ENCODE results near the gene HMCN2.
"Not testable (repeated sequence)": the region's sequence is repeated elsewhere in the genome, so short reads cannot be mapped to it uniquely, and the experiment has no call there.

Gene HMCN2

DNA sequence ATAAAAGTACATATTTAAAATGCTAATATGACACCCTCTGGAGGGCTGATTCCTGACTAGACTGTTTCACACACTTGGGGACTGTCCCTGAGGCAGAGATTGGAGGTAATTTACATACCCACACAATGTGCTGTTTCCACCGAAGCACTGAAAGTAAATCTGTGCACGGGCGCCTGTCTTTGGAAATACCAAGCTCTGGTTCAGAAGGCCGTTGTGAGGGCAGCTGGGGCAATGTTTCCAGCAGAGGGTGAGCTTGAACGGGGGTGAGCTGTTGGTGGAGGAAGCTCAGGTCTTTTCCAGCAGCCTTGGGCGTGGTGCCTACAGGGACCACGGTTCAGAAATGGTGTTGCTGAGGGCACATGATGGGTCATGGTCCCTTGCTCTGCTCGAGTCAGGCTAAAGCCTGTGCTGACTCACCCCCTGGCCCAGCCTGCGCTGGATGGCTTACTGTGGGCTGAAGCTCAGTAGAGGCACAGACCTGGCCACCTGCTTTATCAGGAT lies 25.8 kb upstream of the HMCN2 start:
- DNase-seq = no peak

DNA sequence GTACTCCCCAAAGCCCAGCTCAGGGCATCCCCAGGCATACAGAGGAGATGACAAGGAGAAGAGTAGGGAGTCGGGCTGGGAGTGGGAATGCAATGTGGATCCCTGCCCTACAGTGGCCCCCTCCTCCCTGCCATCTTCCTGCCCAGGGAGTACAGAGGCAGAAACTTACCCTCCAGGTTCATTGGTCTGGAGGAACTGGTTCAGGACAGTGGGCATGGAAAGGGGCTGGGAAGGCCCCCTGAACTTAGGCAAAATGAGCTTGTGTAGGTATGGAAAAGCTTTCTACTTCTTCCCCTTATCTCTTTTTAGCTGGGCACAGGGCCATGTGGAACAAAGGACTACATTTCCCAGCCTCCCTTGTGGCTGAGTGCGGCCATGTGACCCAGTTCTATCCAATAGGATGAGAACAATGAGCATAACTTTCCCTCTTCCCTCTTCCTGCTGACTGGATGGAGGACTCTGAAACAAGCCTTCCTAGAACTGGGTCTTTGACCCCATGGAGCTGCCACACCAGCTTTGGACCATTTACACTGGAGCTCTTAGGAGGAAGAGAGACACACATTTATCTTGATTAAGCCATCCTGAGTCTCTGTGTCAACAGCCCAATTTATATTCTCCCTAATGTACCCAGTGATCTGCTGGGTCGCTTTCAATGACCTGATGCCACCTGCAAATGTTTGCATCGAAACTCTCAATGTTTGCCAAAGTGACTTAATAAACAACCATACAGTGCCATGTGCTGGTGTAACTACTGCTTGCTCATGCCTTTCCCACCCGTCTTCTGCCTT lies 25.0 kb upstream of the HMCN2 start:
- DNase-seq = peak; percentile 93

DNA sequence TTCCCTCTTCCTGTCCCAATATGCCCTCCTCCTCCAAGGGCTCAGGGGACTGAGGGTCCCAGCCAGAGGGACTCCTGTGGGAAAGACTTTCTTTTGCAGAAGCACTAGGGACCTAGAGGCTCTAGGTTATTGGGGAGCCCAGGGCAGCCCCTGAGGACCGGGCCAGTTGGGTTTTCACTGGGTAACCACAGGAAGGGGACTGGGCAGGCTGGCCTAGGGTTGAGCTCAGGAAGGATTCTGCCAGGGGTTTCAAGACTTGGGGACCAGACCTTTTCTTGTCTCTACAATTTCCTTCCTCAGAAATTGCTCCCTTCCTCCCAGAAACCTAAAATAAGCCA lies 24.4 kb upstream of the HMCN2 start:
- DNase-seq = no peak

DNA sequence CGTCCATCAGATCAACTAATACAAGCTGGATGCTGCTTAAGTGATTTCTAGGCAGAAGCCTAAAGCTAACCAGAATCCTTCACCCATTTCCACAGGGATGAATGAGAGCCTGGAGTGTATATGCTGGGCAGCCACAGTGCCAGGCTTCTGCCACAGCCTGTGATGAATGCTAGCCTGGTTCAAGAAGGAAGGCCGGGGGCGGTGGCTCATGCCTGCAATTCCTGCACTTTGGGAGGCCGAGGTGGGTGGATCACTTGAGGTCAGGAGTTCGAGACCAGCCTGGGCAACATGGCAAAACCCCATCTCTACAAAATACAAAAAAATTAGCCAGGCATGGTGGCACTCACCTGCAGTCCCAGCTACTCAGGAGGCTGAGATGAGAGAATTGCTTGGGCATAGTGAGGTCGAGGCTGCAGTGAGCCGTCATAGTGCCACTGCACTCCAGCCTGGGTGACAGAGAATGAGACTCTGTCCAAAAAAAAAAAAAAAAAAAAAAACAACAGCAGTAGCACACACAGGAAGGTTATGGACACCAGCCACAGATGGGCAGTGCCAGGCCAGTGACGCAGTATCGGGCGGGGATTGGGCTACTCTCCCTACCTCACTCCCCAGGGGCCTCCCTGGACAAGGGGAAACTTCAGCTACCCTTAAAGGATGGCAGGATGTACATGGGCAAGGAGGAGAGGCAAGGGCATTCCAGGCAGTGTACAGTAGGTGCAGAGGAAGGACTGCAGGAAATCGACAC lies 23.1 kb upstream of the HMCN2 start:
- DNase-seq = peak; percentile 82

DNA sequence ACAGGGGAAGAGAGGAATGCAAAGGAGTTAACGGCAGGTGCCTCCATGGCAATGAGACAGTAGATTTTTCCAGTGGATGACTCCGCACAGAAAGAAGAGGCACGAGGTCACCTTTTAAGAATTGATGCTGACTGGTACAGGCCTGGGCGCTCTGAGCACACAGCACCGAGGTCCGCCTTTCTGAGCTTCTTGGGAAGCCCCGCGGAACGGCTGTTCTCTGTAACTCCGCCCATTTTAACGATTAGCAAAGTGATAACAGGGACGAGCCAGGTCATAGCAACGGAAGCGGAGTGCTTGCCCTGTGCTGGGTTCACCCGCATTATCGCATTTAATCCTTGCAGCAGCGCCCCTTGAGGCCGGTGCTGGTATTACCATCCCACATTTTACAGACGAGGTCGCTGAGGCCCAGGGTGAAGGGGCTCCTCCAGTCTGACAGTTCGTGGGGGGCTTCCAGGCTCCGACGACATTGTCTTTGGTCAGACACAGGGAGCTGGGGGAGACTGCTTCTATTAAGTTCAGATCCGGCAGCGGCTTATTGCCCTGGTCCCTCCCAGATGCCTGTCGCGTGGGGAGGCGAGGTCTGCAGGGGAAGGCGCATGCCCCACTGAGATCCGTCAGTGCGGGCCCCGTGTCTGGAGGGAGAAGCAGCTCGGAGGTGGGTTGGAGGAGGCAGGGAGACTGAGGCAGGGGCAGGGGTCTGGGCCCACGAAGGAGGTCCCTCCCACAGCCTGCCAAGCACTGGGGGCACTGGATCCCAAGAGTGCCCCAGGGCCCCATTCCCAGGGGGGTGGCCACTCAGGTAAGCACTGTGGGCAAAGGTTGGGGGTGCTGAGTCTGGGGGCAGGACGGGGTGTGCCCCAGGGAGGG lies 22.3 kb upstream of the HMCN2 start:
- peak; percentile 95 for DNase-seq

DNA sequence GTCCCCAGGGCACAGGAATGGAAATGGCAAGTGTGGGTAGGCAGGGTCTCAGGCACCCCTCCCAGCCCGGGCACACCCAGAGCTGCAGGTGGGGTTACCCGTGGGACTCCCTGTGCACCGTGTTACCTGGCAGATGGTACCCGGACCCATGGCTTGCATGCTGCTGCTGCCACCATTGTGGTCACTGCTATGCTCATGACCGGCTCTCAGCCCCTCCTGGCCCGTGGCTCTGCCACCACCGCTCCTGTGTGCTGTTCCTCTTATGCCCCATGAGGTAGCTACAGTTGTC lies 21.7 kb upstream of the HMCN2 start:
- no peak for DNase-seq

DNA sequence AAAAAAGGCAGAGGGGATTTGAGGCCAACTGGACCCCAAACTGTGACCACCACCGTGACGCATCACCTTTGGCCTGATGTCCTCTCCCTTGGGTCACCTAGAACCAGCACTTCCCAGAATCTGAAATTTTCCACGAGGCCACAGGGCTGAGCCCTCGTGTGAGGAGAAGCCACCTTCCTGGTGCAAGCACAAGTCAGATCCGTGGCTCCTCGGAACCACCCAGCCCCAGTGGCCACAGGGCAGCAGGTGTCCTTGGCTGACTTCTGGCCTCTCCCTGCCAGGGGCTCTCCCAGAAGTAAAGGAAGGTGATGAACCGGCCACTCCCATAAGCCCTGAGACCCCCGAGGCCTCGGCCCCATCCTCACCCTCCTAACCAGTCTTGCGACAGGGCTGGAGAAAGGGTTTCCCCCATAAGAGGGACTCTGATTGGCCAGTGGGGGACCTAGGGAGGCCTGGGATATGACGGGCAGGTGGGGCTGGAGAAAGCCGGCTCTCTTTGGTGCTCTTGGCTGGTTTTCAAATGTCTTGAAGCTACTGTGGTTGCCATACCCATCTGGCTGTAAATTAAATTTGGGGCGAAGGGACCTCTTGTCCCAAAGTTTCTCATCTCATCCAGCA lies 20.9 kb upstream of the HMCN2 start:
- DNase-seq = no peak

DNA sequence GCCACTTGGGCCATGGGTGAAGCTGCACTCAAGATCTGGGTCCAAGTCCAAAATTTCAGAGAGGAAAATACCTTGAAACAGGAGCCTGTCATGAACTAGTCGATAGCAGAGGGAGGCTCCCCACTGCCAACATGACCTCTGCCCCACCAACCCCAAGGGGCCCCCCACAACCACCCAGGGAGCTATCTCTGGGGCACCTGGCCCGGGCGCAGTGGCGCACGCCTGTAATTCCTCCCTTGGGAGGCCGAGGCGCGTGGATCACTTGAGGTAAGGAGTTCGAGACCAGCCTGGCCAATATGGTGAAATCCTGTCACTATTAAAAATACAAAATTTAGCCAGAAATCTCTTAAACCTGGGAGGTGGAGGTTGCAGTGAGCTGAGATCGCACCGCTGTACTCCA lies 20.1 kb upstream of the HMCN2 start:
- no peak for DNase-seq

DNA sequence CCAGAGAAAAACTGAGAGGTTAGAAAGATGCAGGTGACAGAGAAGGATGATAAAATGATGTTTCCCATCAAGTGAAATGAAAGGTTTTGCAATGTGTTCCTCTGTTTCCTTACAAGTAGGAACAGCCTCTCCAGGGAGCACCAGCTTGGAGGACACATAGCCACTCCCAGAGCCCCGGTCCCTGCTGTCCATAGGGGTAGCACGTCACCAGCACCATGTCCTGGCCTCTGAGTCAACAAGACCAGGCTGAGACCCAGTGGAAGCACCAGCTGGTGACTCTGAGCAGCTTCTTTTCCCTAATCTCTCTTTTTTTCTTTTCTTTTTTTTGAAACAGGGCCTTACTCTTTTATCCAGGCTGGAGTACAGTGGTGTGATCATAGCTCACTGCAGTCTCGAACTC lies 19.4 kb upstream of the HMCN2 start:
- DNase-seq = no peak

DNA sequence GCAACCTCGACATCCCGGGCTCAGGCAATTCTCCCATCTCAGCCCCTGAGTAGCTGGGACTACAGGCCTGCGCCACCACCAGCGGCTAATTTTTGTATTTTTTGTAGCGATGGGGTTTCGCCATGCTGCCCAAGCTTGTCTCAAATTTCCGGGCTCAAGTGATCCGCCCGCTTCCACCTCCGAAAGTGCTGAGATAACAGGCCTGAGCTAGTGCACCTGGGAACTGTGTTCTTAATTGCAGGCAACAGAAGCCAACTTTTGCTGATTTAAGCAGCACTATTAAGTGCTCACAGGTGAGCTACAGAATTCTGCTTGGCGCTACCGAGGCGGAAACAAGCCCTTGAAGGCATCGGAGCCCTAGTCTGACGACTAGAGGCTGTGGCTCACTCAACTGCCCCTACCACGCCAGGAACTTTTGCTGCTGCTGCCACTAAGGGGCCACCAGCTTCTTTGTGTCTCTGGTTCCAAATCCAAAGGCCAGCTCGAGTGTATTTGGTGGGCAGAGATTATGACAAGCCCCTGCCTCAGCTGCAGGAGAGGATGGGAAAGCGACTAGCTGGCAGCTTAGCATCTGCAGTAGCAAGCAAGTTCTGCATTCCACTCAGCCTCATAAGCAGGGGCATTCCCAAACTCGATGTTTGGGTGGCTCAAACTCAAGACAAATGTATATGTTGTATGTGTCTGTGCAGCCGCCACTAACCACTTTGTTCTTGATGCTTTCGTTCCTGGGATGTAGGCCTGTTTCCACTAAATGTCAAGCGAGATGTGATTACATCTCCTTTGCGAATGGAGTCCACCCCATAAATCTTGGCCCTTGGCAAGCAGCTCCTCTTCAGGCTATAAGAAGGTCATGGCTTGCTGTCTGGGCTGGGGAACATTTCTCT lies 10.6 kb upstream of the HMCN2 start:
- no peak for DNase-seq

DNA sequence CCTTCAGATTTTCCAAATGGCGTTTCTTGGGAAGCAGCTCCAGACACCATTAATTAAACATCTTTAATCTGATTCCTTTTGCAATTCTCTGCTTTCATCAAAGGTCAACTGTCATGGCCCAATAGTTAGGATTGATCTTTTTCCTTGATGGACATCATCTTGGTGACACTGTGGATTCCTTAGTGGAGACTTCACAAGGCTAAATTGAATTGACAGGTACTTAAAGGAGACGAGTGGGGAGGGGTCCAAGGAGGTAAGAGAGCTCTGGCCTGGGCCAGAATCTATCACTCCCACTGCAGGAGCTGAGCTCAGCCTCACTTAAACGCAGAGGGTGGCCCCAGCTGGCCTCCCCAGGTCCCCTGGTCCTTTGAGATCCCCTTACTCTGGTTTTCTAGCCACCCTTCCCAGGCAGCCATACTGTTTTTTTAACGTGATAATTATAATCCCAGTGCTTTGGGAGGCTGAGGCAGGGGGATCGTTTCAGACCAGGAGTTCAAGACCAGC lies 9.9 kb upstream of the HMCN2 start:
- no peak for DNase-seq

DNA sequence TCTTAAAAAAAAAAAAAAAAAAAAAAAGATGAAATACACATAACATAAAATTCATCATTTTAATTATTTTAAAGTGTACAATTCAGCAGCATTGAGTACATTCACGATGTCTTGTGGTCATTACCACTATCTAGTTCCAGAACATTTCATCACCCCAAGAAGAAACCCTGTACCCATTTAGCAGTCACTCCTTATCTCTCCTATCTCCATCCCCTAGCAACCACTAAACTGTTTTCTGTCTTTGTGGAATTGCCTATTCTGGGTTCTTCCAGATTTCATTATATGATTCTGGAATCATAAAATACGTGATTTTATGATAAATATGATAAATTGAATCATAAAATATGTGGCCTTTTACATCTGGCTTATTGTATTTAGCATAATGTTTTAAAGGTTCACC lies 8.9 kb upstream of the HMCN2 start:
- DNase-seq = no peak

DNA sequence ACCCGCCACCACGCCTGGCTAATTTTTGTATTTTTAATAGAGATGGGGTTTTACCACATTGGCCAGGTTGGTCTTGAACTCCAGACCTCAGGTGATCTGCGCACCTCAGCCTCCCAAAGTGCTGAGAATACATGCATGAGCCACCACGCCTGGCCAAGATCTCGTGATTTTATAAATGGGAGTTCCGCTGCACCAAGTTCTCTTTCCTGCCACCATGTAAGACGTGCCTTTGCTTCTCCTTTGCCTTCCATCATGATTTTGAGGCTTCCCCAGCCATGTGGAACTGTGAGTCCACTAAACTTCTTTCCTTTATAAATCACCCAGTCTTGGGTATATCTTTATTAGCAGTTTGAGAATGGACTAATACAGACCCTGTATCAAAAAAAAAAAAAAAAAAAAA lies 7.4 kb upstream of the HMCN2 start:
- not testable (repeated sequence) for DNase-seq

DNA sequence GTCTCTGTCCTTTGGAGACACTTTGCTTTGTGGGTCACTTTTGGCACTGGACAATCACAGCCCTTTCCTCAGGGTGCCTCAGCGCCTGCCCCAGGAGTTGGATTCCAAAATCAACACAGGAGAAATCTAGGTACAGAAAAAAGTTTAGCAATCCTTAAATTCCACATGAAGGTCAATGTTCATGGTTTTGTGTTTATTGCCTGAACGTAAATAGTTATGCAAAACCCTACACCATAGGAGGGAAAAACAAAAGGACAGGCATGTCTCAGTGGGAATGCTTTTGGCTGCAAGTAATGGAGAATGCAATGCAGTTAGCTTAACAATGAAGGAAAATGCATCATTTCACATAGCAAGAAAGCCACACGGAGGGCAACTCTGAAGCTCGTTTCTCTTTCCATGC lies 6.5 kb upstream of the HMCN2 start:
- DNase-seq = no peak

DNA sequence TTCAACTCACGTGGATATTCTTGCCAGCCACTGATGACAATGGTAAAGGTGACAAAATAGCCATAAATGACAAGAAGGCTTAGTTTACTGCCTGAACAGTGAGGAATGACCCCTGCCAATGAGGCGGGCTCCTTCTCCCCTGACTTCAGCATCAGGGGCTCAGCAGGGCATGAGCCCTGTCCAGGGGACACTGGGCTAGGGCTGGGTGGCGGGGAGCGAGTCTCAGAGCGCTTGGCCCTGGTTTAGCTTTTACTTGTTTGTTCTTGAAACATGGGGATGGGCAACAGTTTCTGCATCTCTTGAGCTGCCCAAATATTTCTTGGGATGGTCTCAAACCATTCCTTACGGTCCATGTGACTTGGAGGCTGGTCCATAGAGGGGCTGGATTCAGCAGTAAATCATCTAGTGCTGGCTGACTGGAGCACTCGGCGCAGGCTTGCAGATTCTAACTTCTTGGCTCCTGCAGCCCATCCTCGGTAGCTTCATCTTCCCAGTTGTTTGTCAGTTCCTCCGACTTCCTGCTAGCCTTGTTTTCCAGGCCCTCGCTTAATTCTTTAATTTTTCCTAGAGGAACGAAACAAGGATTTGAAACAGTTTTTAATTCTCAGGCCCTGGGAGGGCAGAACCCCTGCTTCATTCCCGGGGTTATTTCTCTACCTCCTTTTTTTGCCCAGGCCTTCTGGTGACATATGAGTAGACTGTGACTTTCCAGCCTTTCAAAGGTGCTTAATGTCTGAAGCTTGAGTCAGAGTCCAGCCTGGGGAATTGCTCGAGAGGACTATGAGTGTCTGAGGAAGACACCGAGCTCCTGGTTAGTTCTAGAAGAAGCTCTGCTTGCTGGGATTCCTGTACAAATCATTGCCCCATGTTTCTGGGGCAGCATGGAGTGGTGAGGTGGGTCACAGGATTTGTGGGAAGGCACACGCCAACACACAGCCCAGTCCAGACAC lies 4.5 kb upstream of the HMCN2 start:
- no peak for DNase-seq

DNA sequence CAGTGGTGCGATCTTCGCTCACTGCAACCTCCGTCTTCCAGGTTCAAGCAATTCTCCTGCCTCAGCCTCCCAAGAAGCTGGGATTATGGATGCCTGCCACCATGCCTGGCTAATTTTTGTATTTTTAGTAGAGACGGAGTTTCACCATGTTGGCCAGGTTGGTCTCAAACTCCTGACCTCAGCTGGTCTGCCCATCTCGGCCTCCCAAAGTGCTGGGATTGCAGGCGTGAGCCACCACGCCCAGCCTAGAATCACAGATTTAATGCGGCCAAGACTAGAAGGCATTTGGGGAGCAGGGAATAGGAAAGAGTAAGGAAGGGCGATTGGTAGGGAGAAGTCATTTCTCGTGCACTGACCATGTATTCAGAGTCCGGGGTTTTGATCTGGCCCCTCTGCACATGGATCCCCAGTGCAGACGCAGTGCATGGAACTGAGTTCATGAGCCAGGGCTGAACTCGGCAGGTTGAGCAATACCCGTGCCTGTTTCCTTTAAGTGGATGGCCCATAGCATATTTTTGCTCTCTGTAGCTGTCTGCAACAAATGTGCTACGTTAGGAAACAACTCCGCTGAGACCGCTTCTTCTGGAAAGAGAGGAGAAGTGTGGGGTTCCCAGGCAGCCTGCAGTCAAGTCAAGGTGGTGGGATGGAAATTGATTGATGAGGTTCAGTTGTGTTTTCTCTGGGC lies 3.4 kb upstream of the HMCN2 start:
- DNase-seq = no peak

DNA sequence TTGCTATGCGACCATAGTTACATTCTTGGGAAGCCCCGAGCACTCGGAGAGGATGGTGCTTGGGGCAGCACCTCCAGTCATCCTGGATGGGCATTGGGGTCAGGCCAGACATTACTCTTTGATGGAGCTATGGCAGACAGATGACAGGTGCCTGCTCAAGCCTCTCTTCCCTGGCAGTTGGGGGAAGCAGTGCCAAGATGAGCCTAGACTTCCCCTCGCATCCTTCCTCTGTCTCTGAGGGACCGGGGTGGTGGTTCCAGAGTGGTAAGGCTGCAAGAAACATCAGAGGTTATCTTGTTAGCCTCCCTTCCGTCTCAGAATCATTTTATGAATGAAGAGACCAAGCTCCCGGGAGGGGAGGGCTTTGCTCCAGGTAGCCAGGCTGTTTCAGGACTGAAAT lies 2.8 kb upstream of the HMCN2 start:
- DNase-seq = no peak

DNA sequence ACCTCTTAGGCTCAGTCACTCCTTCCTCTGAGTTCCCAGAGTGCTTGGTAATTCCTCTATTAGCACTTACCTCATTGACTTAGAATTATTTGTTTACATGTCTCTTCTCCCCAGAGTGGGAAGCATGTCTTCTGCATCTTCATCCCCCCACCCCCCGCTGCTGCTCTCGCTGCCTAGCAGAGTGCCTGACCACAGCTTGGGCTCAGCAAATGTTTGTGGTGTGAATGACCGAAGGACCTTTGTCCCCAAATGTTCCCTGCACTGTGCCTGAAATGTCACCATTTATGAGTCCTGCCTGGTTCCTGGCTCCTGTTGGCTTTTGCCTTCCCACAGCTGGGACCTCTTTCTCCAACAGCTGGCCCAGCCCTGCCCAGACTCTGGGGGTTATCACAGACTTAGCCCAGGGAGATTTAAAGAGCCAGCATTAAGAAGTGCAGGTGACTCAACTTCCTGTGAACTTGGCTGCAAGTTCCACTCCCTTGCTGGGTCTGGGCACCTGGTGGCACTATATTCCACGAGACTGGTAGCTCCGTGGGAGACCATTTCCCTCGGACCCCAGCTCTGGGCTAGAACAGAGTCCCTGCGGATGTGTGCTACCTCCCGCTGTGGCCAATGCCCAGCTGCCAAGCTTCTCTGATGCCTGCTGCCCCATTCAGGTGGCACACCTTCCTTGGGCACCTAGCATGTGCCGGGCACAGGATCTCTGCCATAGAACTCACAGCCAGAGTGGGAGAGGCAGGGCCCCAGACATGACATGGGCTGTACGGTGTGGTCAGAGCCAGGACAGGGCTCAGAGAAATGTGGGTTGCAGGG lies 1.8 kb upstream of the HMCN2 start:
- no peak for DNase-seq

Data from DMS53 (cell line).